Caco-2 (cell line): ENCODE data around the gene RAI1. TPM values are rescaled to one million over a fixed set of nuclear protein-coding genes. Genes with fewer than 3 reads are reported as not detected.

ENCODE experiments used
- BruUV-seq: library from RNA; stranded (reverse); fragments of 400-500 nt; replicated peaks from 2 replicates; lab custom pipeline; 2021; lab: Mats Ljungman, UMichigan
- CTCF ChIA-PET: fragments of 300-600 bp; sonication (Branson Sonifier 250); formaldehyde crosslinking; loops from one replicate; lab custom pipeline; 2022; ENCODE audit warnings: antibody characterized with exemption; lab: Charles Lee
- POLR2A ChIA-PET: fragments of 300-600 bp; sonication (Branson Sonifier 250); formaldehyde crosslinking; loops from one replicate; lab custom pipeline; 2022; ENCODE audit warnings: antibody characterized with exemption; lab: Charles Lee
- DNase-seq, 2 experiments: peaks; one replicate each; pipeline versions ENCODE4 v3.0.0 to v3.0.0-alpha.2; 2020 to 2022
- H3K27me3 ChIP-seq: replicated peaks from 2 replicates; pipeline ENCODE4 v1.6.0; 2011; ENCODE audit warnings: low read length; ENCODE audit not compliant: control insufficient read depth, insufficient read depth
- H3K36me3 ChIP-seq: 2 replicates; pipeline ENCODE4 v1.5.1; 2011; ENCODE audit warnings: low read length; ENCODE audit not compliant: control insufficient read depth, insufficient read depth
- H3K4me1 ChIP-seq: fragments of 250-450 bp; sonication (Bioruptor Pico); 2 replicates; pipeline ENCODE4 v1.5.1; 2020; ENCODE audit warnings: mild to moderate bottlenecking
- H3K4me3 ChIP-seq: 2 replicates; pipeline ENCODE4 v1.5.1; 2011; ENCODE audit warnings: low read depth, mild to moderate bottlenecking, control low read depth, low read length
- H3K9me3 ChIP-seq: fragments of 250-450 bp; sonication (Bioruptor Pico); 2 replicates; pipeline ENCODE4 v1.5.1; 2020; ENCODE audit warnings: mild to moderate bottlenecking, moderate library complexity
- H3K27ac Mint-ChIP-seq: one replicate; pipeline ENCODE4 v1.8.0; 2022; ENCODE audit warnings: mixed read lengths; ENCODE audit not compliant: unreplicated experiment
- H3K27me3 Mint-ChIP-seq: one replicate; pipeline ENCODE4 v1.8.0; 2022; ENCODE audit warnings: mixed read lengths; ENCODE audit not compliant: insufficient read depth, unreplicated experiment
- H3K36me3 Mint-ChIP-seq: one replicate; pipeline ENCODE4 v1.8.0; 2022; ENCODE audit warnings: mild to moderate bottlenecking, mixed read lengths; ENCODE audit not compliant: insufficient read depth, unreplicated experiment
- H3K4me1 Mint-ChIP-seq: one replicate; pipeline ENCODE4 v1.8.0; 2022; ENCODE audit warnings: low read depth, mixed read lengths; ENCODE audit not compliant: unreplicated experiment
- H3K4me3 Mint-ChIP-seq: one replicate; pipeline ENCODE4 v1.8.0; 2022; ENCODE audit warnings: mild to moderate bottlenecking, moderate library complexity, mixed read lengths; ENCODE audit not compliant: unreplicated experiment
- H3K9me3 Mint-ChIP-seq: one replicate; pipeline ENCODE4 v1.8.0; 2022; ENCODE audit warnings: mixed read lengths; ENCODE audit not compliant: unreplicated experiment
- CTCF ChIP-seq, 2 experiments: fragments of 200-600 bp in 1 of 2; IDR thresholded peaks; 1 replicate in 1 of 2; 2 replicates in 1 of 2; pipeline versions ENCODE4 v1.5.1 to v1.8.0; 2011 to 2022; ENCODE audit warnings: antibody characterized with exemption in 1 of 2, control low read depth in 1 of 2, inconsistent platforms in 1 of 2, low read depth in 1 of 2, low read length in 1 of 2, mild to moderate bottlenecking in 1 of 2, moderate library complexity in 1 of 2; ENCODE audit not compliant: insufficient read depth in 1 of 2, severe bottlenecking in 1 of 2, unreplicated experiment in 1 of 2
- intact Hi-C: fragments of 100-400 bp; cut with micrococcal nuclease; formaldehyde crosslinking; loops from one replicate; pipeline ENCODE4 v1.10.0; 2022; ENCODE audit not compliant: unreplicated experiment
- total RNA-seq: library from RNA; stranded (reverse); gene quantifications from 2 replicates; pipeline ENCODE4 v1.2.3, GENCODE V29; 2022

The RAI1 gene
- total RNA-seq, 1 experiment from 2014 or later: 44.3 TPM

- Histone ChIP-seq H3K9me3 (no peaks in the 10 kb centered on the region), H3K4me3 (no peak overlapping the region), H3K4me1 (peaks cover 5% of the 10 kb centered on the region; the same call in 1 of the 2 replicates), H3K36me3 (no peaks in the 10 kb centered on the region), H3K27me3 (no peaks in the 10 kb centered on the region)
- Mint-ChIP-seq H3K9me3 (no peaks in the 10 kb centered on the region), H3K27me3 (peaks cover 2% of the 10 kb centered on the region), H3K27ac (no peak overlapping the region), H3K4me3 (no peak overlapping the region), H3K4me1 (peaks cover 10% of the 10 kb centered on the region), H3K36me3 (no peaks in the 10 kb centered on the region)
- intact Hi-C loops: no loop called here
- no peak for DNase-seq
- ChIA-PET POLR2A (interaction anchor here (1.0 kb wide), 1 partner anchor 171 kb away, joined by 8 read pairs; the partner anchor contains the start of gene RASD1), CTCF (interaction anchor here (0.6 kb wide), 1 partner anchor 171 kb away, joined by 5 read pairs; no protein-coding TSS in a partner anchor)
- TF ChIP-seq CTCF (IDR thresholded peaks at IDR 0.05; ENCODE audit: insufficient read depth in 1 of 2, low read depth in 1 of 2, low read length in 1 of 2, severe bottlenecking in 1 of 2, unreplicated experiment in 1 of 2): no peak
- BruUV-seq: no TSS peak
Observed at GRCh38 chr17:17667231-17667630, 14.0 kb upstream of the RAI1 start.

- Mint-ChIP-seq H3K27me3 (peaks cover 2% of the 10 kb centered on the region), H3K4me1 (peaks cover 6% of the 10 kb centered on the region), H3K4me3 (no peak overlapping the region), H3K36me3 (no peaks in the 10 kb centered on the region), H3K27ac (no peak overlapping the region), H3K9me3 (no peaks in the 10 kb centered on the region)
- POLR2A ChIA-PET: interaction anchor here (1.0 kb wide), 1 partner anchor 171 kb away, joined by 8 read pairs; the partner anchor contains the start of gene RASD1
- DNase-seq: no peak
- BruUV-seq: no TSS peak
- TF ChIP-seq CTCF (IDR thresholded peaks at IDR 0.05; ENCODE audit: insufficient read depth in 1 of 2, low read depth in 1 of 2, low read length in 1 of 2, severe bottlenecking in 1 of 2, unreplicated experiment in 1 of 2): no peak
- CTCF ChIA-PET: no interaction called here
- Histone ChIP-seq H3K4me3 (no peak overlapping the region), H3K27me3 (no peaks in the 10 kb centered on the region), H3K9me3 (no peaks in the 10 kb centered on the region), H3K36me3 (no peaks in the 10 kb centered on the region), H3K4me1 (peaks cover 3% of the 10 kb centered on the region; the same call in 1 of the 2 replicates)
- intact Hi-C loops: no loop called here
Observed at GRCh38 chr17:17667947-17668346, 13.3 kb upstream of the RAI1 start.

- Histone ChIP-seq H3K27me3 (no peaks in the 10 kb centered on the region), H3K4me1 (no peaks in the 10 kb centered on the region; the same call in 1 of the 2 replicates), H3K4me3 (no peak overlapping the region), H3K9me3 (no peaks in the 10 kb centered on the region), H3K36me3 (no peaks in the 10 kb centered on the region)
- TF ChIP-seq CTCF (IDR thresholded peaks at IDR 0.05; ENCODE audit: insufficient read depth in 1 of 2, low read depth in 1 of 2, low read length in 1 of 2, severe bottlenecking in 1 of 2, unreplicated experiment in 1 of 2): no peak
- H3K9me3 Mint-ChIP-seq: no peaks in the 10 kb centered on the region
- H3K4me3 Mint-ChIP-seq: no peak overlapping the region
- H3K27ac Mint-ChIP-seq: no peak overlapping the region
- intact Hi-C loops: no loop called here
- ChIA-PET CTCF (no interaction called here), POLR2A (interaction anchor here (1.0 kb wide), 1 partner anchor 172 kb away, joined by 8 read pairs; the partner anchor contains the start of gene RASD1)
- peaks cover 2% of the 10 kb centered on the region for H3K27me3 Mint-ChIP-seq
- DNase-seq: no peak
- H3K4me1 Mint-ChIP-seq: peaks cover 2% of the 10 kb centered on the region
- no TSS peak for BruUV-seq
- H3K36me3 Mint-ChIP-seq: no peaks in the 10 kb centered on the region
Observed at GRCh38 chr17:17668358-17668757, 12.9 kb upstream of the RAI1 start.
